ENCODE results near the gene PFDN6.
A peak's percentile ranks its signal among the peaks of the same experiment; 100 is the strongest.

Gene PFDN6

GRCh38 chr6:33298773-33299236, 9.4 kb downstream of the PFDN6 start, which contains the start of gene RGL2:
RGL2 (minus strand) TSS chr6:33298942; CDS start chr6:33298610, 332 bp downstream.
- FAIRE-seq: no peak
- DNase-seq (ENCODE audit: insufficient read length, low spot score): no peak
- no peak for TF ChIP-seq CTCF (IDR thresholded peaks at IDR 0.05; ENCODE audit: insufficient read depth, missing control alignments)

GRCh38 chr6:33299237-33299944, 10.0 kb downstream of the PFDN6 start:
- FAIRE-seq (no peak), DNase-seq (ENCODE audit: insufficient read length, low spot score) (peak; percentile 78)
- peak; percentile 64 for TF ChIP-seq CTCF (IDR thresholded peaks at IDR 0.05; ENCODE audit: insufficient read depth, missing control alignments)

GRCh38 chr6:33301877-33302276, 12.5 kb downstream of the PFDN6 start:
- FAIRE-seq (no peak), DNase-seq (ENCODE audit: insufficient read length, low spot score) (no peak)

GRCh38 chr6:33304216-33304615, 14.8 kb downstream of the PFDN6 start:
- no peak for DNase-seq (ENCODE audit: insufficient read length, low spot score)
- TF ChIP-seq CTCF (IDR thresholded peaks at IDR 0.05; ENCODE audit: insufficient read depth, missing control alignments): no peak
- no peak for FAIRE-seq

More at GRCh38 chr6:33301877-33302276, 12.5 kb downstream of the PFDN6 start:
- no peak for TF ChIP-seq CTCF (IDR thresholded peaks at IDR 0.05; ENCODE audit: insufficient read depth, missing control alignments)

- TF ChIP-seq CTCF (IDR thresholded peaks at IDR 0.05; ENCODE audit: insufficient read depth, missing control alignments): no peak
- FAIRE-seq: no peak
Observed at GRCh38 chr6:33305052-33305451, 15.7 kb downstream of the PFDN6 start.

GRCh38 chr6:33306356-33306755, 17.0 kb downstream of the PFDN6 start:
- TF ChIP-seq CTCF (IDR thresholded peaks at IDR 0.05; ENCODE audit: insufficient read depth, missing control alignments): no peak
- no peak for FAIRE-seq
- no peak for DNase-seq (ENCODE audit: insufficient read length, low spot score)

More at GRCh38 chr6:33305052-33305451, 15.7 kb downstream of the PFDN6 start:
- DNase-seq (ENCODE audit: insufficient read length, low spot score): no peak
